K562 (cell line): ENCODE data around the gene DHRS12. TPM values are rescaled to one million over a fixed set of nuclear protein-coding genes. Genes with fewer than 3 reads are reported as not detected.

Source experiments
- CHD4 ChIP-seq: fragments of 200-600 bp; sonication (generic); IDR thresholded peaks from 3 replicates; pipeline ENCODE4 v1.6.1; 2012; ENCODE audit warnings: low read depth, mild to moderate bottlenecking, mixed read lengths, low read length, inconsistent platforms; ENCODE audit not compliant: insufficient read depth, insufficient replicate concordance, poor library complexity, severe bottlenecking
- DIDO1 ChIP-seq: fragments of 450-650 bp; IDR thresholded peaks from 2 replicates; pipeline ENCODE4 v1.6.1; 2016; ENCODE audit warnings: low read depth, missing biosample characterization, missing genetic modification characterization
- DPF2 ChIP-seq: fragments of 450-650 bp; IDR thresholded peaks from 2 replicates; pipeline ENCODE4 v1.6.1; 2016
- EP400 ChIP-seq: fragments of 450-650 bp; IDR thresholded peaks from 2 replicates; pipeline ENCODE4 v1.6.1; 2017; ENCODE audit warnings: antibody characterized with exemption, mild to moderate bottlenecking, moderate library complexity
- FOXO4 ChIP-seq: fragments of 450-650 bp; formaldehyde crosslinking; IDR thresholded peaks from 2 replicates; pipeline ENCODE4 v1.4.0; 2020; ENCODE audit warnings: mild to moderate bottlenecking, moderate library complexity
- GATAD2A ChIP-seq: fragments of 450-650 bp; IDR thresholded peaks from 2 replicates; pipeline ENCODE4 v1.6.1; 2017
- HMGXB4 ChIP-seq: sonication (generic); formaldehyde crosslinking; IDR thresholded peaks from 2 replicates; pipeline ENCODE4 v1.8.1; 2023; ENCODE audit warnings: mild to moderate bottlenecking, missing genetic modification reagents
- MCM7 ChIP-seq, 2 experiments: fragments of 450-650 bp; IDR thresholded peaks; 2 replicates each; pipeline ENCODE4 v1.6.1; 2016 to 2018
- MEF2D ChIP-seq: conservative IDR thresholded peaks from 2 replicates; pipeline ENCODE4 v1.6.1; 2016; ENCODE audit warnings: low read depth, missing genetic modification characterization, missing compliant biosample characterization
- NFE2 ChIP-seq: IDR thresholded peaks from 2 replicates; pipeline ENCODE4 v1.6.1; 2014; ENCODE audit warnings: antibody characterized with exemption, low read depth
- NFXL1 ChIP-seq: fragments of 450-650 bp; formaldehyde crosslinking; IDR thresholded peaks from 2 replicates; pipeline ENCODE4 v1.4.0; 2021; ENCODE audit warnings: mild to moderate bottlenecking
- PREB ChIP-seq: sonication (generic); formaldehyde crosslinking; IDR thresholded peaks from 2 replicates; pipeline ENCODE4 v1.8.1; 2023; ENCODE audit warnings: mild to moderate bottlenecking, missing genetic modification reagents
- RBM17 ChIP-seq: fragments of 200-400 bp; formaldehyde crosslinking; IDR thresholded peaks from 2 replicates; pipeline ENCODE4 v1.6.1; 2017; ENCODE audit warnings: low read depth, mild to moderate bottlenecking, low read length, borderline replicate concordance
- RBM39 ChIP-seq: fragments of 200-400 bp; formaldehyde crosslinking; optimal IDR thresholded peaks from 2 replicates; pipeline ENCODE3; 2018; ENCODE audit warnings: low read depth, low read length
- SRSF1 ChIP-seq: fragments of 200-400 bp; formaldehyde crosslinking; IDR thresholded peaks from 2 replicates; pipeline ENCODE4 v1.6.1; 2017; ENCODE audit warnings: mild to moderate bottlenecking, low read depth, low read length, moderate library complexity
- TCF3 ChIP-seq: sonication (generic); formaldehyde crosslinking; IDR thresholded peaks from 2 replicates; pipeline ENCODE4 v1.4.0; 2020; ENCODE audit warnings: mild to moderate bottlenecking, missing genetic modification reagents
- THRAP3 ChIP-seq: fragments of 450-650 bp; IDR thresholded peaks from 2 replicates; pipeline ENCODE4 v1.6.1; 2016; ENCODE audit warnings: mild to moderate bottlenecking, inconsistent platforms, borderline replicate concordance
- XRCC5 ChIP-seq: fragments of 200-400 bp; formaldehyde crosslinking; IDR thresholded peaks from 2 replicates; pipeline ENCODE4 v1.6.1; 2017; ENCODE audit warnings: low read depth, mild to moderate bottlenecking, low read length
- YBX1 ChIP-seq: fragments of 450-650 bp; IDR thresholded peaks from 2 replicates; pipeline ENCODE4 v1.7.1; 2016; ENCODE audit warnings: mild to moderate bottlenecking
- ZNF239 ChIP-seq: fragments of 250-450 bp; sonication (Bioruptor Pico); IDR thresholded peaks from 2 replicates; pipeline ENCODE4 v1.4.0; 2020; ENCODE audit warnings: mild to moderate bottlenecking
- ZNF347 ChIP-seq: fragments of 450-650 bp; formaldehyde crosslinking; IDR thresholded peaks from 2 replicates; pipeline ENCODE4 v1.4.0; 2020; ENCODE audit warnings: low read depth, mild to moderate bottlenecking, moderate library complexity
- ZZZ3 ChIP-seq: fragments of 450-650 bp; IDR thresholded peaks from 2 replicates; pipeline ENCODE4 v1.6.1; 2016; ENCODE audit warnings: antibody characterized with exemption, mild to moderate bottlenecking, moderate library complexity
- polyA plus RNA-seq, 8 experiments: library from polyadenylated mRNA; depleted of rRNA in 4 of 8; stranded (reverse) in 5 of 8; unstranded in 3 of 8; fragments of >200 nt; fragmentation: Nextera tagmentation in 2 of 8; fragmentation: Illumina TruSeq in 1 of 8; extraction: Ambion mirVana in 2 of 8; extraction: Trizol in 1 of 8; gene quantifications; 2 replicates each; pipeline versions ENCODE4 v1.2.1 to v1.2.3, GENCODE V29; 2011 to 2014; ENCODE audit warnings: inconsistent platforms in 1 of 8, missing spikeins in 1 of 8
- total RNA-seq, 7 experiments: library from RNA; depleted of rRNA in 6 of 7; stranded (reverse); fragments of >200 nt in 6 of 7; fragmentation: Illumina TruSeq in 2 of 7; extraction: Trizol in 2 of 7; gene quantifications; 2 replicates each; pipeline versions ENCODE4 v1.2.1 to v1.2.3, GENCODE V29; 2011 to 2021; ENCODE audit warnings: low replicate concordance in 1 of 7
- TF ChIP-seq, protein P1 (sequence below): fragments of 250-450 bp; sonication (Bioruptor Pico); IDR thresholded peaks from 2 replicates; pipeline ENCODE4 v1.8.0; 2022; ENCODE audit warnings: moderate library complexity, mild to moderate bottlenecking, inconsistent platforms
- TF ChIP-seq, protein P2 (sequence below): fragments of 200-400 bp; formaldehyde crosslinking; IDR thresholded peaks from 2 replicates; pipeline ENCODE4 v1.6.1; 2017; ENCODE audit warnings: mild to moderate bottlenecking, low read depth, low read length, moderate library complexity

Gene DHRS12
- total and polyA plus RNA-seq, 9 of the 15 experiments (the other 6 are each of a cell fraction or from before 2014, with no cell fraction given), result 0.62 to 2.7 (median 0.98) TPM

- TF ChIP-seq ZNF239 (CRISPR knock-in tag), result no peak
- no peak for TF ChIP-seq HMGXB4
- TF ChIP-seq THRAP3, result no peak
- TF ChIP-seq ZNF347 (CRISPR knock-in tag), result no peak
- no peak for TF ChIP-seq GATAD2A
- no peak for TF ChIP-seq EP400
- TF ChIP-seq CHD4, result no peak
- TF ChIP-seq DIDO1 (tag), result no peak
- no peak for TF ChIP-seq ZZZ3
- TF ChIP-seq DPF2, result peak; percentile 50; the same call in 1 of the 2 replicates
- peak; percentile 20; the same call in 1 of the 2 replicates for TF ChIP-seq NFE2
- no peak for TF ChIP-seq NFXL1 (CRISPR knock-in tag)
- TF ChIP-seq, protein P1, sequence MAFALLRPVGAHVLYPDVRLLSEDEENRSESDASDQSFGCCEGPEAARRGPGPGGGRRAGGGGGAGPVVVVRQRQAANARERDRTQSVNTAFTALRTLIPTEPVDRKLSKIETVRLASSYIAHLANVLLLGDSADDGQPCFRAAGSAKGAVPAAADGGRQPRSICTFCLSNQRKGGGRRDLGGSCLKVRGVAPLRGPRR (CRISPR knock-in tag), result no peak
- TF ChIP-seq FOXO4, result no peak
- peak; percentile 70 for TF ChIP-seq TCF3
- no peak for TF ChIP-seq XRCC5
- no peak for TF ChIP-seq MCM7 (IDR thresholded peaks at IDR 0.05)
- TF ChIP-seq RBM39, result no peak
- TF ChIP-seq SRSF1, result no peak
- TF ChIP-seq MEF2D (tag), result 0 out of 2 replicates have a peak, but pooled peaks have one; percentile 27
- no peak for TF ChIP-seq RBM17
- no peak for TF ChIP-seq YBX1
- TF ChIP-seq, protein P2, sequence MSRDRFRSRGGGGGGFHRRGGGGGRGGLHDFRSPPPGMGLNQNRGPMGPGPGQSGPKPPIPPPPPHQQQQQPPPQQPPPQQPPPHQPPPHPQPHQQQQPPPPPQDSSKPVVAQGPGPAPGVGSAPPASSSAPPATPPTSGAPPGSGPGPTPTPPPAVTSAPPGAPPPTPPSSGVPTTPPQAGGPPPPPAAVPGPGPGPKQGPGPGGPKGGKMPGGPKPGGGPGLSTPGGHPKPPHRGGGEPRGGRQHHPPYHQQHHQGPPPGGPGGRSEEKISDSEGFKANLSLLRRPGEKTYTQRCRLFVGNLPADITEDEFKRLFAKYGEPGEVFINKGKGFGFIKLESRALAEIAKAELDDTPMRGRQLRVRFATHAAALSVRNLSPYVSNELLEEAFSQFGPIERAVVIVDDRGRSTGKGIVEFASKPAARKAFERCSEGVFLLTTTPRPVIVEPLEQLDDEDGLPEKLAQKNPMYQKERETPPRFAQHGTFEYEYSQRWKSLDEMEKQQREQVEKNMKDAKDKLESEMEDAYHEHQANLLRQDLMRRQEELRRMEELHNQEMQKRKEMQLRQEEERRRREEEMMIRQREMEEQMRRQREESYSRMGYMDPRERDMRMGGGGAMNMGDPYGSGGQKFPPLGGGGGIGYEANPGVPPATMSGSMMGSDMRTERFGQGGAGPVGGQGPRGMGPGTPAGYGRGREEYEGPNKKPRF, result no peak
- TF ChIP-seq PREB (CRISPR knock-in tag), result no peak
Observed at GRCh38 chr13:51785712-51786424, 18.1 kb downstream of the DHRS12 start (continued).
